HL-60 (cell line): ENCODE data around the gene DAPP1.

Experiments
- DNase-seq, 2 experiments: peaks; one replicate each; pipeline ENCODE4 v3.0.0-alpha.2; 2010 to 2020; ENCODE audit warnings: low read depth in 1 of 2, low spot score in 1 of 2
- H3K27ac ChIP-seq: fragments of 250-450 bp; sonication (Bioruptor Pico); replicated peaks from 2 replicates; pipeline ENCODE4 v1.5.1; 2020; ENCODE audit warnings: mild to moderate bottlenecking, moderate library complexity
- H3K27me3 ChIP-seq: fragments of 250-450 bp; sonication (Bioruptor Pico); 2 replicates; pipeline ENCODE4 v1.5.1; 2021; ENCODE audit warnings: mild to moderate bottlenecking, moderate library complexity; ENCODE audit not compliant: insufficient read depth, poor library complexity, severe bottlenecking
- H3K4me3 ChIP-seq: replicated peaks from 2 replicates; pipeline ENCODE4 v1.5.1; 2011; ENCODE audit warnings: mild to moderate bottlenecking, control low read depth, low read length; ENCODE audit not compliant: insufficient read depth
- CTCF ChIP-seq: IDR thresholded peaks from one replicate; pipeline ENCODE4 v1.5.1; 2011; ENCODE audit warnings: low read length, control low read depth, inconsistent platforms; ENCODE audit not compliant: insufficient read depth
- GABPA ChIP-seq: IDR thresholded peaks from 2 replicates; pipeline ENCODE4 v1.6.1; 2012; ENCODE audit warnings: low read depth
- POLR2AphosphoS5 ChIP-seq: IDR thresholded peaks from 2 replicates; pipeline ENCODE4 v1.6.1; 2012; ENCODE audit warnings: low read depth
- SPI1 ChIP-seq: IDR thresholded peaks from 2 replicates; pipeline ENCODE4 v1.6.1; 2012; ENCODE audit warnings: low read depth, mild to moderate bottlenecking, borderline replicate concordance
- TF ChIP-seq, protein P1 (sequence below): IDR thresholded peaks from 2 replicates; pipeline ENCODE4 v1.6.1; 2012; ENCODE audit warnings: low read depth; ENCODE audit not compliant: insufficient replicate concordance

DAPP1 gene

GRCh38 chr4:99848591-99849001 is 32.0 kb downstream of the DAPP1 start:
- no peaks in the 10 kb centered on the region for H3K27me3 ChIP-seq
- no peak for DNase-seq
- H3K4me3 ChIP-seq: no peak overlapping the region
- no peak overlapping the region for H3K27ac ChIP-seq
- TF ChIP-seq SPI1 (no peak), CTCF (no peak), GABPA (no peak), POLR2AphosphoS5 (no peak)
- TF ChIP-seq, protein P1, sequence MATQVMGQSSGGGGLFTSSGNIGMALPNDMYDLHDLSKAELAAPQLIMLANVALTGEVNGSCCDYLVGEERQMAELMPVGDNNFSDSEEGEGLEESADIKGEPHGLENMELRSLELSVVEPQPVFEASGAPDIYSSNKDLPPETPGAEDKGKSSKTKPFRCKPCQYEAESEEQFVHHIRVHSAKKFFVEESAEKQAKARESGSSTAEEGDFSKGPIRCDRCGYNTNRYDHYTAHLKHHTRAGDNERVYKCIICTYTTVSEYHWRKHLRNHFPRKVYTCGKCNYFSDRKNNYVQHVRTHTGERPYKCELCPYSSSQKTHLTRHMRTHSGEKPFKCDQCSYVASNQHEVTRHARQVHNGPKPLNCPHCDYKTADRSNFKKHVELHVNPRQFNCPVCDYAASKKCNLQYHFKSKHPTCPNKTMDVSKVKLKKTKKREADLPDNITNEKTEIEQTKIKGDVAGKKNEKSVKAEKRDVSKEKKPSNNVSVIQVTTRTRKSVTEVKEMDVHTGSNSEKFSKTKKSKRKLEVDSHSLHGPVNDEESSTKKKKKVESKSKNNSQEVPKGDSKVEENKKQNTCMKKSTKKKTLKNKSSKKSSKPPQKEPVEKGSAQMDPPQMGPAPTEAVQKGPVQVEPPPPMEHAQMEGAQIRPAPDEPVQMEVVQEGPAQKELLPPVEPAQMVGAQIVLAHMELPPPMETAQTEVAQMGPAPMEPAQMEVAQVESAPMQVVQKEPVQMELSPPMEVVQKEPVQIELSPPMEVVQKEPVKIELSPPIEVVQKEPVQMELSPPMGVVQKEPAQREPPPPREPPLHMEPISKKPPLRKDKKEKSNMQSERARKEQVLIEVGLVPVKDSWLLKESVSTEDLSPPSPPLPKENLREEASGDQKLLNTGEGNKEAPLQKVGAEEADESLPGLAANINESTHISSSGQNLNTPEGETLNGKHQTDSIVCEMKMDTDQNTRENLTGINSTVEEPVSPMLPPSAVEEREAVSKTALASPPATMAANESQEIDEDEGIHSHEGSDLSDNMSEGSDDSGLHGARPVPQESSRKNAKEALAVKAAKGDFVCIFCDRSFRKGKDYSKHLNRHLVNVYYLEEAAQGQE: no peak

DNA sequence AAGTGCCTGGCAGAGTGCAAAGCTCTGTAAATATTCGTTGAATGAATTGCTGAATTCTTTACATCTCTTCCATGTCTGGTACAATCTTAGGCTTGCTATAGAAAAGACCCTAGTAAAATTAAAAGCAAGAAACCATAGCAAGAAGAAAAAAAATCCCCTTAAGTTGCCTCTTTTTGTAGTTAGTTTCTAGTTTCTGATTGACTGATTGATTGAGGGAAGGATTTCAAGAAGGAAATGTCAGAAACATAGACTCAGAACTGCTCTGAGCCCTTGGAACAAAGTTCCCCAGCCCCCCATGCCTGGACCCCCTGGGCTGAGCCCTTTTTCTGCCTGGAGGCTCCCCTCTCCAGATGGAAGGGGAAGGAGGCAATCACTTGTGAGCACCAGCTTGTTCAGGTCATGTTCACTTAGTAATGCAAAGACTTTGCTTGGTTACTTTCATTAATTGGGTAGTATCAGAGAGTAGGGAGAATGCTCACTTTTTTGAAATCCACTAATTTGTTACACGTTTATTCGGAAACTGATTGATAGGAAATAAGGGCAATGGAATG is 35.6 kb downstream of the DAPP1 start:
- no peak for TF ChIP-seq CTCF
- TF ChIP-seq, protein P1: no peak
- no peak for TF ChIP-seq POLR2AphosphoS5
- no peak for TF ChIP-seq GABPA
- TF ChIP-seq SPI1: no peak
- H3K27me3 ChIP-seq: no peaks in the 10 kb centered on the region
- no peak overlapping the region for H3K27ac ChIP-seq
- no peak overlapping the region for H3K4me3 ChIP-seq
- DNase-seq: no peak

GRCh38 chr4:99853190-99853589 is 36.6 kb downstream of the DAPP1 start:
- Histone ChIP-seq H3K27me3 (no peaks in the 10 kb centered on the region), H3K4me3 (no peak overlapping the region), H3K27ac (no peak overlapping the region)
- DNase-seq: no peak
- TF ChIP-seq SPI1: no peak
- TF ChIP-seq, protein P1: no peak
- TF ChIP-seq CTCF: no peak
- no peak for TF ChIP-seq POLR2AphosphoS5
- TF ChIP-seq GABPA: no peak
